ENCODE results near the gene CISH. TPM values are rescaled to one million over a fixed set of nuclear protein-coding genes. Genes with fewer than 3 reads are reported as not detected.

CISH gene
- total and polyA plus RNA-seq, 9 of the 15 experiments (the other 6 are each of a cell fraction or from before 2014, with no cell fraction given) = 1.7 to 47.7 (median 18.3) TPM

- TF ChIP-seq HDAC6 (IDR thresholded peaks at IDR 0.05; ENCODE audit: low read depth, low read length) (no peak), DPF2 (IDR thresholded peaks at IDR 0.05) (no peak; the same call in 1 of the 2 replicates), PKNOX1 (IDR thresholded peaks at IDR 0.05) (peak; percentile 27; the same call in 1 of the 2 replicates), CTCF (IDR thresholded peaks at IDR 0.05 in 2 of 3, conservative IDR thresholded peaks at IDR 0.05 in 1 of 3; ENCODE audit: insufficient read depth in 2 of 3, low read depth in 1 of 3, low read length in 3 of 3) (no peak), NFE2L1 (tag; IDR thresholded peaks at IDR 0.05; ENCODE audit: borderline replicate concordance, low read depth) (no peak), RBM25 (IDR thresholded peaks at IDR 0.05; ENCODE audit: low read depth, low read length, severe bottlenecking) (no peak), POLR2A (conservative IDR thresholded peaks at IDR 0.05) (peak; percentile 57), PRPF4 (IDR thresholded peaks at IDR 0.05; ENCODE audit: insufficient read depth, low read depth, low read length, poor library complexity, severe bottlenecking) (no peak), CHD4 (IDR thresholded peaks at IDR 0.05; ENCODE audit: insufficient read depth, insufficient replicate concordance, low read depth, low read length, poor library complexity, severe bottlenecking) (no peak), ZNF644 (tag; IDR thresholded peaks at IDR 0.05; ENCODE audit: low read depth) (no peak), NEUROD1 (IDR thresholded peaks at IDR 0.05; ENCODE audit: borderline replicate concordance, low read depth, low read length, partially characterized antibody) (peak; percentile 70), TSC22D4 (tag; IDR thresholded peaks at IDR 0.05) (no peak), SMARCA4 (IDR thresholded peaks at IDR 0.05) (no peak), ZNF408 (CRISPR knock-in tag; IDR thresholded peaks at IDR 0.05; ENCODE audit: low read depth) (no peak), RHOXF2B (CRISPR knock-in tag; conservative IDR thresholded peaks at IDR 0.05) (no peak), ZBTB1 (CRISPR knock-in tag; IDR thresholded peaks at IDR 0.05; ENCODE audit: borderline replicate concordance, low read depth) (no peak), PHB2 (IDR thresholded peaks at IDR 0.05; ENCODE audit: low read depth) (no peak), BCOR (IDR thresholded peaks at IDR 0.05) (no peak), CHAMP1 (IDR thresholded peaks at IDR 0.05) (peak; percentile 69; the same call in 1 of the 2 replicates), GTF2E2 (tag; IDR thresholded peaks at IDR 0.05) (peak; percentile 51; the same call in 1 of the 2 replicates), HMGXB4 (CRISPR knock-in tag; IDR thresholded peaks at IDR 0.05) (peak; percentile 59; the same call in 1 of the 2 replicates)
Measured at GRCh38 chr3:50568947-50569749, 42.4 kb downstream of the CISH start, which contains the start of gene HEMK1 (continued).

All from K562 (cell line).